GM19463 (cell line): ENCODE measurements around the gene UBE2C.
"Not testable (repeated sequence)": the region's sequence is repeated elsewhere in the genome, so short reads cannot be mapped to it uniquely, and the experiment has no call there.

Source experiments
- ATAC-seq: cut with Tn5 transposase; IDR thresholded peaks from one replicate; pipeline ENCODE4 v1.9.1; 2021; ENCODE audit warnings: mild to moderate bottlenecking, moderate library complexity; ENCODE audit not compliant: unreplicated experiment

Gene UBE2C

GRCh38 chr20:45797510-45797909, 14.9 kb upstream of the UBE2C start:
- not testable (repeated sequence) for ATAC-seq

GRCh38 chr20:45797955-45798354, 14.5 kb upstream of the UBE2C start:
- ATAC-seq = not testable (repeated sequence)

GRCh38 chr20:45798935-45799642, 13.4 kb upstream of the UBE2C start:
- no peak for ATAC-seq

- ATAC-seq = no peak
Observed at GRCh38 chr20:45801851-45802250, 10.6 kb upstream of the UBE2C start.

GRCh38 chr20:45810191-45810970, 2.1 kb upstream of the UBE2C start:
- no peak for ATAC-seq

- ATAC-seq = no peak
Observed at GRCh38 chr20:45813006-45813340, 529 bp downstream of the UBE2C start.

- no peak for ATAC-seq
Observed at GRCh38 chr20:45813489-45813888, 1.0 kb downstream of the UBE2C start.

GRCh38 chr20:45814314-45814713, 1.9 kb downstream of the UBE2C start:
- ATAC-seq = no peak

- no peak for ATAC-seq
Observed at GRCh38 chr20:45816951-45817350, 4.5 kb downstream of the UBE2C start.

- no peak for ATAC-seq
Observed at GRCh38 chr20:45817376-45818194, 5.1 kb downstream of the UBE2C start.

- ATAC-seq = no peak
Observed at GRCh38 chr20:45818239-45818638, 5.8 kb downstream of the UBE2C start.

GRCh38 chr20:45819466-45819865, 7.0 kb downstream of the UBE2C start:
- ATAC-seq = no peak

- no peak for ATAC-seq
Observed at GRCh38 chr20:45821947-45822346, 9.5 kb downstream of the UBE2C start.

GRCh38 chr20:45822857-45823256, 10.4 kb downstream of the UBE2C start:
- ATAC-seq = no peak

- peak; percentile 44 for ATAC-seq
Observed at GRCh38 chr20:45823949-45824835, 11.7 kb downstream of the UBE2C start.

- ATAC-seq = no peak
Observed at GRCh38 chr20:45826381-45827019, 14.1 kb downstream of the UBE2C start.

GRCh38 chr20:45827030-45827652, 14.7 kb downstream of the UBE2C start, which contains the start of gene TNNC2:
Gene TNNC2, minus strand, starts transcription at chr20:45827312. Its CDS starts 64 bp downstream, at chr20:45827248.
- no peak for ATAC-seq

GRCh38 chr20:45827712-45828111, 15.3 kb downstream of the UBE2C start:
- ATAC-seq = no peak

- no peak for ATAC-seq
Observed at GRCh38 chr20:45828589-45828988, 16.1 kb downstream of the UBE2C start.
